Breast epithelium (tissue), 4 donors: ENCODE data around the gene CCDC183. TPM values are rescaled to one million over a fixed set of nuclear protein-coding genes. Genes with fewer than 3 reads are reported as not detected.

ENCODE experiments used
- DNase-seq, 2 donors: peaks; one replicate each; pipeline ENCODE4 v3.0.0-alpha.2; 2019; ENCODE audit warnings: low spot score in 2 of 2
- H3K27ac ChIP-seq, 2 donors: fragments of 200-600 bp; sonication (generic) in 1 of 2; one replicate each; pipeline ENCODE4 v1.5.1; 2016 to 2019; ENCODE audit warnings: mild to moderate bottlenecking in 1 of 2
- H3K27me3 ChIP-seq, 2 donors: fragments of 200-600 bp; sonication (generic) in 1 of 2; one replicate each; pipeline versions ENCODE4 v1.5.1 to v1.6.0; 2017 to 2019; ENCODE audit warnings: control low read depth in 1 of 2, mild to moderate bottlenecking in 1 of 2
- H3K36me3 ChIP-seq: fragments of 200-600 bp; one replicate; pipeline ENCODE4 v1.5.1; 2019
- H3K4me1 ChIP-seq, 2 donors: fragments of 200-600 bp; sonication (generic); one replicate each; pipeline ENCODE4 v1.5.1; 2016 to 2019; ENCODE audit warnings: control low read depth in 1 of 2
- H3K4me3 ChIP-seq, 3 donors: fragments of 200-600 bp; sonication (generic); 1 replicate in 2 of 3; 2 replicates in 1 of 3; pipeline ENCODE4 v1.5.1; 2016 to 2019; ENCODE audit warnings: mild to moderate bottlenecking in 3 of 3, moderate library complexity in 2 of 3
- H3K9me3 ChIP-seq, 2 donors: fragments of 200-600 bp; sonication (generic) in 1 of 2; one replicate each; pipeline ENCODE4 v1.5.1; 2016 to 2019; ENCODE audit warnings: control low read depth in 1 of 2
- CTCF ChIP-seq, 3 donors: fragments of 450-650 bp; IDR thresholded peaks; one replicate each; pipeline ENCODE4 v1.5.1; 2016 to 2017; ENCODE audit warnings: antibody characterized with exemption in 3 of 3, mild to moderate bottlenecking in 3 of 3, moderate library complexity in 3 of 3
- POLR2A ChIP-seq: fragments of 450-650 bp; IDR thresholded peaks from one replicate; pipeline ENCODE4 v1.6.1; 2016; ENCODE audit warnings: antibody characterized with exemption, mild to moderate bottlenecking, moderate library complexity
- POLR2AphosphoS5 ChIP-seq, 3 donors: sonication (generic); formaldehyde crosslinking; IDR thresholded peaks; one replicate each; pipeline ENCODE4 v1.6.1; 2017; ENCODE audit warnings: antibody characterized with exemption in 3 of 3
- intact Hi-C: fragments of 100-400 bp; cut with DNase I; formaldehyde crosslinking; loops from one replicate; pipeline ENCODE4 v1.15.1; 2023; ENCODE audit warnings: low total_unique reads
- total RNA-seq, 3 donors: library from RNA; depleted of rRNA; stranded (reverse); fragments of >200 nt; gene quantifications; one replicate each; pipeline ENCODE4 v1.1.0, GENCODE V29; 2016

Gene CCDC183
- total RNA-seq, 3 donors from 2014 or later: 0.64 to 5.7 (median 5.6) TPM

- intact Hi-C loops: no loop called here
- TF ChIP-seq POLR2A: no peak
- no peak for TF ChIP-seq CTCF (IDR thresholded peaks at IDR 0.05)
- no peak for TF ChIP-seq POLR2AphosphoS5 (IDR thresholded peaks at IDR 0.05)
- H3K4me3 ChIP-seq: no peak overlapping the region
- H3K4me1 ChIP-seq: peaks cover 3 to 19% of the 10 kb centered on the region in 2 donors
- no peaks in the 10 kb centered on the region for H3K36me3 ChIP-seq
- H3K27me3 ChIP-seq: no peaks in the 10 kb centered on the region
- no peak for DNase-seq
- H3K27ac ChIP-seq: no peak overlapping the region
- no peaks in the 10 kb centered on the region for H3K9me3 ChIP-seq
These were observed 58.8 kb downstream of the CCDC183 start for GRCh38 chr9:136854842-136855460.

- no peak for DNase-seq
- TF ChIP-seq POLR2A (no peak), CTCF (IDR thresholded peaks at IDR 0.05) (no peak), POLR2AphosphoS5 (IDR thresholded peaks at IDR 0.05) (no peak)
- no peaks in the 10 kb centered on the region for H3K36me3 ChIP-seq
- intact Hi-C loops: no loop called here
- no peak overlapping the region for H3K4me3 ChIP-seq
- peaks cover 0 to 12% of the 10 kb centered on the region in 2 donors for H3K4me1 ChIP-seq
- no peaks in the 10 kb centered on the region for H3K9me3 ChIP-seq
- no peak overlapping the region for H3K27ac ChIP-seq
- no peaks in the 10 kb centered on the region for H3K27me3 ChIP-seq
These were observed 59.4 kb downstream of the CCDC183 start for GRCh38 chr9:136855461-136856078.

- Histone ChIP-seq H3K4me1 (peaks cover 0 to 12% of the 10 kb centered on the region in 2 donors), H3K27me3 (no peaks in the 10 kb centered on the region), H3K4me3 (no peak overlapping the region), H3K9me3 (no peaks in the 10 kb centered on the region), H3K36me3 (no peaks in the 10 kb centered on the region), H3K27ac (no peak overlapping the region)
- intact Hi-C loops: no loop called here
- TF ChIP-seq POLR2A (no peak), CTCF (IDR thresholded peaks at IDR 0.05) (no peak)
- no peak for DNase-seq
These were observed 59.9 kb downstream of the CCDC183 start for GRCh38 chr9:136856079-136856476.

GRCh38 chr9:136856541-136857141 is 60.5 kb downstream of the CCDC183 start:
- no peak overlapping the region for H3K4me3 ChIP-seq
- no peaks in the 10 kb centered on the region for H3K9me3 ChIP-seq
- no peak overlapping the region for H3K27ac ChIP-seq
- H3K27me3 ChIP-seq: no peaks in the 10 kb centered on the region
- intact Hi-C loops: no loop called here
- no peaks in the 10 kb centered on the region for H3K36me3 ChIP-seq
- no peak for DNase-seq
- TF ChIP-seq POLR2A (no peak), CTCF (IDR thresholded peaks at IDR 0.05) (no peak), POLR2AphosphoS5 (IDR thresholded peaks at IDR 0.05) (no peak)
- H3K4me1 ChIP-seq: peaks cover 0 to 12% of the 10 kb centered on the region in 2 donors

GRCh38 chr9:136857166-136857565 is 61.0 kb downstream of the CCDC183 start:
- TF ChIP-seq POLR2A: no peak
- TF ChIP-seq POLR2AphosphoS5 (IDR thresholded peaks at IDR 0.05): no peak
- TF ChIP-seq CTCF (IDR thresholded peaks at IDR 0.05): no peak
- H3K27me3 ChIP-seq: no peaks in the 10 kb centered on the region
- no peaks in the 10 kb centered on the region for H3K9me3 ChIP-seq

More at GRCh38 chr9:136857166-136857565, 61.0 kb downstream of the CCDC183 start:
- Histone ChIP-seq H3K36me3 (no peaks in the 10 kb centered on the region), H3K27ac (no peak overlapping the region), H3K4me3 (no peak overlapping the region), H3K4me1 (peaks cover 0 to 12% of the 10 kb centered on the region in 2 donors)
- no peak for DNase-seq
- intact Hi-C loops: no loop called here
